Fibroblast of lung (primary cell): ENCODE results near the gene SIK3. TPM values are rescaled to one million over a fixed set of nuclear protein-coding genes. Genes with fewer than 3 reads are reported as not detected.

Source experiments
- DNase-seq, 2 donors: peaks; one replicate each; pipeline versions ENCODE4 v3.0.0 to v3.0.0-alpha.2; 2010; ENCODE audit warnings: low read depth in 2 of 2
- H2AFZ ChIP-seq: 2 replicates; pipeline ENCODE4 v1.5.1; 2012; ENCODE audit warnings: low read length, control low read depth, inconsistent platforms
- H3K27ac ChIP-seq: 2 replicates; pipeline ENCODE4 v1.5.1; 2011; ENCODE audit warnings: low read length, control low read depth; ENCODE audit not compliant: insufficient read depth
- H3K27me3 ChIP-seq: 2 replicates; pipeline ENCODE4 v1.5.1; 2011; ENCODE audit warnings: mild to moderate bottlenecking, low read length; ENCODE audit not compliant: control insufficient read depth, insufficient read depth
- H3K36me3 ChIP-seq: 2 replicates; pipeline ENCODE4 v1.5.1; 2011; ENCODE audit warnings: low read length; ENCODE audit not compliant: control insufficient read depth, insufficient read depth
- H3K4me1 ChIP-seq: 2 replicates; pipeline ENCODE4 v1.5.1; 2011; ENCODE audit warnings: low read length; ENCODE audit not compliant: control insufficient read depth, insufficient read depth; ENCODE audit errors: extremely low read depth
- H3K4me2 ChIP-seq: 2 replicates; pipeline ENCODE4 v1.5.1; 2011; ENCODE audit warnings: low read length, control low read depth; ENCODE audit not compliant: insufficient read depth; ENCODE audit errors: extremely low read depth
- H3K4me3 ChIP-seq, 4 experiments: fragments of 200-600 bp in 1 of 4; sonication (generic) in 1 of 4; replicated peaks in 1 of 4; 2 replicates each; pipeline ENCODE4 v1.5.1; 2011 to 2016; ENCODE audit warnings: low read length in 4 of 4, low read depth in 3 of 4, mild to moderate bottlenecking in 3 of 4, control low read depth in 2 of 4, inconsistent platforms in 1 of 4, mixed read lengths in 1 of 4; ENCODE audit not compliant: insufficient read depth in 1 of 4; ENCODE audit errors: control extremely low read depth in 1 of 4
- H3K79me2 ChIP-seq: 2 replicates; pipeline ENCODE4 v1.5.1; 2012; ENCODE audit warnings: mild to moderate bottlenecking, low read length, inconsistent platforms; ENCODE audit not compliant: control insufficient read depth, insufficient read depth
- H3K9ac ChIP-seq: 2 replicates; pipeline ENCODE4 v1.5.1; 2011; ENCODE audit warnings: mild to moderate bottlenecking, low read length, control low read depth; ENCODE audit not compliant: insufficient read depth
- H3K9me3 ChIP-seq: 2 replicates; pipeline ENCODE4 v1.5.1; 2012; ENCODE audit warnings: low read depth, low read length; ENCODE audit not compliant: control insufficient read depth, insufficient read depth
- H4K20me1 ChIP-seq: 2 replicates; pipeline ENCODE4 v1.5.1; 2011; ENCODE audit warnings: low read length; ENCODE audit not compliant: control insufficient read depth, insufficient read depth; ENCODE audit errors: extremely low read depth
- CTCF ChIP-seq, 2 donors: IDR thresholded peaks in 1 of 2; conservative IDR thresholded peaks in 1 of 2; 1 replicate in 1 of 2; 2 replicates in 1 of 2; pipeline ENCODE4 v1.5.1; 2011 to 2012; ENCODE audit warnings: low read length in 2 of 2, control low read depth in 1 of 2, inconsistent platforms in 1 of 2, low read depth in 1 of 2, mild to moderate bottlenecking in 1 of 2
- EZH2 ChIP-seq: IDR thresholded peaks from 2 replicates; pipeline ENCODE4 v1.5.1; 2012; ENCODE audit warnings: low read length, control low read depth, mild to moderate bottlenecking; ENCODE audit errors: missing control alignments
- polyA plus RNA-seq, 2 donors: library from polyadenylated mRNA; depleted of rRNA in 1 of 2; stranded (reverse) in 1 of 2; unstranded in 1 of 2; fragments of >200 nt; gene quantifications; 2 replicates each; pipeline ENCODE4 v1.2.1, GENCODE V29; 2011 to 2012; ENCODE audit warnings: missing spikeins in 1 of 2
- total RNA-seq: library from RNA; depleted of rRNA; stranded (reverse); fragments of >200 nt; gene quantifications from 2 replicates; pipeline ENCODE4 v1.2.1, GENCODE V29; 2014

The SIK3 gene
- total and polyA plus RNA-seq, 2 donors (not counting 1 experiment from before 2014, with no cell fraction given), result 7.1 to 22.8 TPM

GRCh38 chr11:116826751-116827431, 271.3 kb downstream of the SIK3 start:
- no peaks in the 10 kb centered on the region for H3K36me3 ChIP-seq
- no peaks in the 10 kb centered on the region for H3K79me2 ChIP-seq
- no peak overlapping the region for H3K4me2 ChIP-seq
- no peak overlapping the region for H3K9ac ChIP-seq
- H3K27ac ChIP-seq, result no peak overlapping the region
- no peak overlapping the region for H2AFZ ChIP-seq
- H3K4me1 ChIP-seq, result no peaks in the 10 kb centered on the region
- H3K4me3 ChIP-seq, result no peak overlapping the region
- DNase-seq, result no peak
- no peaks in the 10 kb centered on the region for H4K20me1 ChIP-seq
- TF ChIP-seq EZH2 (no peak), CTCF (conservative IDR thresholded peaks at IDR 0.05 in 1 of 2, IDR thresholded peaks at IDR 0.05 in 1 of 2; ENCODE audit: low read depth in 1 of 2, low read length in 2 of 2) (no peak)
- H3K9me3 ChIP-seq, result no peaks in the 10 kb centered on the region
- H3K27me3 ChIP-seq, result peaks cover 3% of the 10 kb centered on the region

- H3K9me3 ChIP-seq, result no peaks in the 10 kb centered on the region
- no peak for DNase-seq
- H3K27ac ChIP-seq, result no peak overlapping the region
- no peaks in the 10 kb centered on the region for H4K20me1 ChIP-seq
- peaks cover 5% of the 10 kb centered on the region for H3K27me3 ChIP-seq
- no peak overlapping the region for H3K4me2 ChIP-seq
- H3K36me3 ChIP-seq, result no peaks in the 10 kb centered on the region
- no peaks in the 10 kb centered on the region for H3K4me1 ChIP-seq
- no peak overlapping the region for H3K9ac ChIP-seq
- no peaks in the 10 kb centered on the region for H3K79me2 ChIP-seq
- no peak overlapping the region for H3K4me3 ChIP-seq
- H2AFZ ChIP-seq, result no peak overlapping the region
- no peak for TF ChIP-seq EZH2
Measured at GRCh38 chr11:116825854-116826750, 272.1 kb downstream of the SIK3 start.

GRCh38 chr11:116825434-116825833, 272.8 kb downstream of the SIK3 start:
- no peaks in the 10 kb centered on the region for H4K20me1 ChIP-seq
- H3K9me3 ChIP-seq, result no peaks in the 10 kb centered on the region
- H3K4me2 ChIP-seq, result no peak overlapping the region
- H3K79me2 ChIP-seq, result no peaks in the 10 kb centered on the region
- peaks cover 5% of the 10 kb centered on the region for H3K27me3 ChIP-seq
- no peak overlapping the region for H3K4me3 ChIP-seq
- H3K4me1 ChIP-seq, result no peaks in the 10 kb centered on the region
- TF ChIP-seq EZH2 (no peak), CTCF (conservative IDR thresholded peaks at IDR 0.05 in 1 of 2, IDR thresholded peaks at IDR 0.05 in 1 of 2; ENCODE audit: low read depth in 1 of 2, low read length in 2 of 2) (no peak)
- no peak overlapping the region for H2AFZ ChIP-seq
- H3K9ac ChIP-seq, result no peak overlapping the region
- H3K36me3 ChIP-seq, result no peaks in the 10 kb centered on the region
- DNase-seq, result no peak
- H3K27ac ChIP-seq, result no peak overlapping the region
